K562 (cell line): ENCODE measurements around the gene PMVK. TPM values are rescaled to one million over a fixed set of nuclear protein-coding genes. Genes with fewer than 3 reads are reported as not detected.
A peak's percentile ranks its signal among the peaks of the same experiment; 100 is the strongest.

Experiments
- ARID2 ChIP-seq: fragments of 450-650 bp; IDR thresholded peaks from 2 replicates; pipeline ENCODE4 v1.6.1; 2017; ENCODE audit warnings: antibody characterized with exemption, mild to moderate bottlenecking
- CEBPG ChIP-seq, 3 experiments: fragments of 200-800 bp in 1 of 3; sonication (Bioruptor generic) in 1 of 3; sonication (generic) in 1 of 3; formaldehyde crosslinking in 1 of 3; IDR thresholded peaks in 2 of 3; conservative IDR thresholded peaks in 1 of 3; 2 replicates each; pipeline versions ENCODE4 v1.6.1 to v1.8.0; 2016 to 2022; ENCODE audit warnings: missing compliant biosample characterization in 2 of 3, missing genetic modification characterization in 2 of 3, mild to moderate bottlenecking in 1 of 3, missing genetic modification reagents in 1 of 3
- MCM3 ChIP-seq: fragments of 450-650 bp; IDR thresholded peaks from 2 replicates; pipeline ENCODE4 v1.6.1; 2016
- RBBP5 ChIP-seq: fragments of 200-600 bp; sonication (generic); IDR thresholded peaks from 2 replicates; pipeline ENCODE4 v1.6.1; 2012; ENCODE audit warnings: borderline replicate concordance, mild to moderate bottlenecking, low read length, control low read depth, inconsistent platforms; ENCODE audit not compliant: insufficient read depth, poor library complexity, severe bottlenecking
- SMC3 ChIP-seq: conservative IDR thresholded peaks from 2 replicates; pipeline ENCODE4 v1.6.1; 2011; ENCODE audit warnings: low read depth, low read length, improper control_type of control experiment; ENCODE audit not compliant: insufficient read depth
- STAT5B ChIP-seq: fragments of 250-450 bp; sonication (Bioruptor Pico); IDR thresholded peaks from 2 replicates; pipeline ENCODE4 v1.8.0; 2021; ENCODE audit warnings: mild to moderate bottlenecking, inconsistent platforms
- TCFL5 ChIP-seq: fragments of 250-450 bp; sonication (Bioruptor Pico); conservative IDR thresholded peaks from 2 replicates; pipeline ENCODE4 v1.6.1; 2021; ENCODE audit warnings: mild to moderate bottlenecking, moderate library complexity, matching md5 sums
- ZNF354B ChIP-seq: fragments of 250-450 bp; sonication (Bioruptor Pico); IDR thresholded peaks from 2 replicates; pipeline ENCODE4 v1.4.0; 2020
- polyA plus RNA-seq, 8 experiments: library from polyadenylated mRNA; depleted of rRNA in 4 of 8; stranded (reverse) in 5 of 8; unstranded in 3 of 8; fragments of >200 nt; fragmentation: Nextera tagmentation in 2 of 8; fragmentation: Illumina TruSeq in 1 of 8; extraction: Ambion mirVana in 2 of 8; extraction: Trizol in 1 of 8; gene quantifications; 2 replicates each; pipeline versions ENCODE4 v1.2.1 to v1.2.3, GENCODE V29; 2011 to 2014; ENCODE audit warnings: inconsistent platforms in 1 of 8, missing spikeins in 1 of 8
- total RNA-seq, 7 experiments: library from RNA; depleted of rRNA in 6 of 7; stranded (reverse); fragments of >200 nt in 6 of 7; fragmentation: Illumina TruSeq in 2 of 7; extraction: Trizol in 2 of 7; gene quantifications; 2 replicates each; pipeline versions ENCODE4 v1.2.1 to v1.2.3, GENCODE V29; 2011 to 2021; ENCODE audit warnings: low replicate concordance in 1 of 7
- TF ChIP-seq, protein P1 (sequence below): sonication (generic); formaldehyde crosslinking; IDR thresholded peaks from 2 replicates; pipeline ENCODE4 v1.8.0; 2022; ENCODE audit warnings: missing genetic modification reagents, mild to moderate bottlenecking, borderline replicate concordance

PMVK gene
- total and polyA plus RNA-seq, 9 of the 15 experiments (the other 6 are each of a cell fraction or from before 2014, with no cell fraction given) = 1.1 to 15.3 (median 6.3) TPM

DNA sequence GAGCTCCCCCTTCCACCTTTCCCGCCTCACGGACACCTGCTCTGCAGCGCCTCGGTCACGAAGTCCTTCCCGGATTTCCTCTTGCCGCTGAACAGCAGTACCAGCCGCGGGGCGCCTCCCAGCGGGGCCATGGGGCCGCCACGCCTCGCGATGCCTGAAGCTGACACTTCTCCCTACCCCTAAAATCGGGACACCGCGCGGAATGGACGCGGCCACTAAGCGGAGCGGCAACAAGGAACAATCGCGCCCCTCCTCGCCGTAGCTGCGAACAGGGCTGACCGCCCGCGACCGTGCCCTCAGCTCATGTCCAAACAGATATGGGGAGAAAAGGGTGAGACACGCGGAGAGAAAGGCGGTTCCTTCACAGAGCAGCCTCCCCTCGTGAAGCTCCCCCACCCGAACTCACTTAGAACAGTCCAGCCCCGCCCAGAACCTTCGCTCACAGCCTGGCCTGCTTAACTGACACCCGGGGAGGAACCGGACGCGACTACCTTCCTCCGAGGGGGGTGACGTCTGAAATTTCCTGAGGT is at the start of gene PMVK (continued):
- TF ChIP-seq TCFL5 (CRISPR knock-in tag) (no peak), ARID2 (peak; percentile 58; the same call in 1 of the 2 replicates), ZNF354B (CRISPR knock-in tag) (no peak), SMC3 (0 out of 2 replicates have a peak, but pooled peaks have one; percentile 23), CEBPG (CRISPR knock-in tag; IDR thresholded peaks at IDR 0.05) (no peak), CEBPG (tag; conservative IDR thresholded peaks at IDR 0.05 in 1 of 2, IDR thresholded peaks at IDR 0.05 in 1 of 2) (no peak), STAT5B (CRISPR knock-in tag) (no peak), MCM3 (no peak), RBBP5 (peak; percentile 75)
- TF ChIP-seq, protein P1, sequence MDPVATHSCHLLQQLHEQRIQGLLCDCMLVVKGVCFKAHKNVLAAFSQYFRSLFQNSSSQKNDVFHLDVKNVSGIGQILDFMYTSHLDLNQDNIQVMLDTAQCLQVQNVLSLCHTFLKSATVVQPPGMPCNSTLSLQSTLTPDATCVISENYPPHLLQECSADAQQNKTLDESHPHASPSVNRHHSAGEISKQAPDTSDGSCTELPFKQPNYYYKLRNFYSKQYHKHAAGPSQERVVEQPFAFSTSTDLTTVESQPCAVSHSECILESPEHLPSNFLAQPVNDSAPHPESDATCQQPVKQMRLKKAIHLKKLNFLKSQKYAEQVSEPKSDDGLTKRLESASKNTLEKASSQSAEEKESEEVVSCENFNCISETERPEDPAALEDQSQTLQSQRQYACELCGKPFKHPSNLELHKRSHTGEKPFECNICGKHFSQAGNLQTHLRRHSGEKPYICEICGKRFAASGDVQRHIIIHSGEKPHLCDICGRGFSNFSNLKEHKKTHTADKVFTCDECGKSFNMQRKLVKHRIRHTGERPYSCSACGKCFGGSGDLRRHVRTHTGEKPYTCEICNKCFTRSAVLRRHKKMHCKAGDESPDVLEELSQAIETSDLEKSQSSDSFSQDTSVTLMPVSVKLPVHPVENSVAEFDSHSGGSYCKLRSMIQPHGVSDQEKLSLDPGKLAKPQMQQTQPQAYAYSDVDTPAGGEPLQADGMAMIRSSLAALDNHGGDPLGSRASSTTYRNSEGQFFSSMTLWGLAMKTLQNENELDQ = peak; percentile 97; the same call in 1 of the 2 replicates
- TF ChIP-seq, all 486 proteins: peak for 191
